DOHH2 (cell line): ENCODE measurements around the gene KRT27.

Experiments used
- H3F3A ChIP-seq: fragments of 200-600 bp; sonication (generic), shearing (Covaris generic); 2 replicates; pipeline ENCODE4 v1.6.0; 2016; ENCODE audit warnings: antibody characterized with exemption, mild to moderate bottlenecking; ENCODE audit not compliant: control insufficient read depth, insufficient read depth
- H3K27ac ChIP-seq: fragments of 200-600 bp; sonication (generic); 2 replicates; pipeline ENCODE4 v1.5.1; 2014; ENCODE audit warnings: low read depth, mild to moderate bottlenecking, low read length, moderate library complexity
- H3K27me3 ChIP-seq: fragments of 200-600 bp; sonication (generic); 2 replicates; pipeline ENCODE4 v1.6.1; 2014; ENCODE audit warnings: mild to moderate bottlenecking, low read length, mixed read lengths; ENCODE audit not compliant: control insufficient read depth
- H3K36me3 ChIP-seq: fragments of 200-600 bp; sonication (generic); 2 replicates; pipeline ENCODE4 v1.6.1; 2014; ENCODE audit warnings: mild to moderate bottlenecking, low read length, moderate library complexity, mixed read lengths; ENCODE audit not compliant: control insufficient read depth
- H3K4me1 ChIP-seq: fragments of 200-600 bp; sonication (generic); 2 replicates; pipeline ENCODE4 v1.6.1; 2014; ENCODE audit warnings: mild to moderate bottlenecking, low read length, mixed read lengths; ENCODE audit not compliant: control insufficient read depth
- H3K4me2 ChIP-seq: fragments of 200-600 bp; sonication (generic); 2 replicates; pipeline ENCODE4 v1.6.0; 2014; ENCODE audit warnings: mild to moderate bottlenecking, low read length, moderate library complexity
- H3K4me3 ChIP-seq: fragments of 200-600 bp; sonication (generic); 2 replicates; pipeline ENCODE4 v1.5.1; 2014; ENCODE audit warnings: mild to moderate bottlenecking, low read length, mixed read lengths
- H3K79me2 ChIP-seq: fragments of 200-600 bp; sonication (generic); 2 replicates; pipeline ENCODE4 v1.6.1; 2014; ENCODE audit warnings: mild to moderate bottlenecking, low read length, mixed read lengths; ENCODE audit not compliant: control insufficient read depth
- H3K9me2 ChIP-seq: fragments of 200-600 bp; sonication (generic); replicated peaks from 2 replicates; pipeline ENCODE4 v1.6.1; 2014; ENCODE audit warnings: mild to moderate bottlenecking, low read length, mixed read lengths; ENCODE audit not compliant: control insufficient read depth
- H3K9me3 ChIP-seq: fragments of 200-600 bp; sonication (generic); 2 replicates; pipeline ENCODE4 v1.6.1; 2014; ENCODE audit warnings: antibody characterized with exemption, low read length, mixed read lengths; ENCODE audit not compliant: control insufficient read depth, insufficient read depth
- H4K20me1 ChIP-seq: fragments of 200-600 bp; sonication (generic); 2 replicates; pipeline ENCODE4 v1.6.0; 2014; ENCODE audit warnings: low read depth, mild to moderate bottlenecking, antibody characterized with exemption, low read length, moderate library complexity; ENCODE audit not compliant: control insufficient read depth, insufficient read depth
- CTCF ChIP-seq: fragments of 200-600 bp; sonication (generic); IDR thresholded peaks from one replicate; pipeline ENCODE4 v1.5.1; 2014; ENCODE audit warnings: antibody characterized with exemption, mild to moderate bottlenecking, low read depth, low read length; ENCODE audit not compliant: poor library complexity, severe bottlenecking
- EZH2phosphoT487 ChIP-seq: fragments of 200-600 bp; sonication (generic); IDR thresholded peaks from 2 replicates; pipeline ENCODE4 v1.6.1; 2017; ENCODE audit warnings: borderline replicate concordance, mild to moderate bottlenecking, antibody characterized with exemption, low read length, moderate library complexity, mixed read lengths

The KRT27 gene

GRCh38 chr17:40813804-40814203 is 31.5 kb upstream of the KRT27 start:
- peaks cover 18% of the 10 kb centered on the region for H3F3A ChIP-seq
- TF ChIP-seq EZH2phosphoT487 (no peak), CTCF (no peak)
- H3K9me3 ChIP-seq, result no peaks in the 10 kb centered on the region
- H3K4me3 ChIP-seq, result no peak overlapping the region
- peaks cover 19% of the 10 kb centered on the region for H3K27me3 ChIP-seq
- peaks cover 22% of the 10 kb centered on the region for H3K36me3 ChIP-seq
- no peaks in the 10 kb centered on the region for H3K9me2 ChIP-seq
- H3K79me2 ChIP-seq, result peaks cover 10% of the 10 kb centered on the region
- H3K4me1 ChIP-seq, result peaks cover 5% of the 10 kb centered on the region; the same call in 1 of the 2 replicates
- H3K27ac ChIP-seq, result no peak overlapping the region
- no peaks in the 10 kb centered on the region for H4K20me1 ChIP-seq
- no peak overlapping the region for H3K4me2 ChIP-seq

GRCh38 chr17:40812639-40813038 is 30.3 kb upstream of the KRT27 start:
- no peak overlapping the region for H3K4me2 ChIP-seq
- peaks cover 19% of the 10 kb centered on the region for H3K27me3 ChIP-seq
- peaks cover 11% of the 10 kb centered on the region for H3K36me3 ChIP-seq
- H3K4me3 ChIP-seq, result no peak overlapping the region
- H3K79me2 ChIP-seq, result no peaks in the 10 kb centered on the region; the same call in 1 of the 2 replicates
- H3K9me3 ChIP-seq, result no peaks in the 10 kb centered on the region
- H3F3A ChIP-seq, result peaks cover 9% of the 10 kb centered on the region
- no peaks in the 10 kb centered on the region for H4K20me1 ChIP-seq
- H3K27ac ChIP-seq, result no peak overlapping the region
- TF ChIP-seq CTCF, result no peak
- TF ChIP-seq EZH2phosphoT487, result no peak
- H3K9me2 ChIP-seq, result no peaks in the 10 kb centered on the region
- no peaks in the 10 kb centered on the region for H3K4me1 ChIP-seq

GRCh38 chr17:40810494-40810893 is 28.1 kb upstream of the KRT27 start:
- Histone ChIP-seq H4K20me1 (no peaks in the 10 kb centered on the region), H3K9me2 (no peaks in the 10 kb centered on the region), H3K4me1 (no peaks in the 10 kb centered on the region), H3K27me3 (peaks cover 30% of the 10 kb centered on the region), H3K79me2 (no peaks in the 10 kb centered on the region), H3F3A (no peaks in the 10 kb centered on the region), H3K4me2 (no peak overlapping the region), H3K27ac (no peak overlapping the region), H3K9me3 (no peaks in the 10 kb centered on the region), H3K4me3 (no peak overlapping the region), H3K36me3 (no peaks in the 10 kb centered on the region)
- TF ChIP-seq CTCF (no peak), EZH2phosphoT487 (no peak)

- H3K27me3 ChIP-seq, result peaks cover 34% of the 10 kb centered on the region
- no peaks in the 10 kb centered on the region for H3K79me2 ChIP-seq
- H3K4me2 ChIP-seq, result no peak overlapping the region
These were observed 27.5 kb upstream of the KRT27 start for GRCh38 chr17:40809721-40810421.

More at GRCh38 chr17:40809721-40810421, 27.5 kb upstream of the KRT27 start:
- Histone ChIP-seq H3K9me3 (no peaks in the 10 kb centered on the region), H3K9me2 (no peaks in the 10 kb centered on the region), H3K27ac (no peak overlapping the region), H3K4me3 (no peak overlapping the region), H3K36me3 (no peaks in the 10 kb centered on the region), H3F3A (no peaks in the 10 kb centered on the region), H3K4me1 (no peaks in the 10 kb centered on the region), H4K20me1 (no peaks in the 10 kb centered on the region)
- no peak for TF ChIP-seq CTCF
- TF ChIP-seq EZH2phosphoT487, result no peak
